ENCODE measurements around the gene IL36A.

IL36A gene

DNA sequence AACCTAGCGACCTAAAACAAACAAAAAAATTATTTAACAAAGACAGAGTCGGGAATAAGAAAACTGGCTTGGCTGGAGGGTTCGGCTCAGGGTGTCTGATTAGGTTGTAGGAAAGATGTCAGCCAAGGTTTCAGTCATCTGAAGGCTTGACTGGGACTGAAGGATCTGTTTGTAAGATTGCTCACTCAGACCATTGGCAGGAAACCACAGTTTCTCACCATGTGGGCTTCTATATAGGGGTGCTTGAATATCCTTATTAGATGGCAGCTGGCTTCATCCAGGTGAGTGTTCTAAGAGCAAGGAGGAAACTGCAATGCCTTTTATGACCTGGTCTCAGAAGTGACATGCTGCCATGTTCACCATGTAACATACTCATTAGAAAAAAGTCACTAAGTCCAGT lies 48.4 kb downstream of the IL36A start:
- no peak for DNase-seq

DNA sequence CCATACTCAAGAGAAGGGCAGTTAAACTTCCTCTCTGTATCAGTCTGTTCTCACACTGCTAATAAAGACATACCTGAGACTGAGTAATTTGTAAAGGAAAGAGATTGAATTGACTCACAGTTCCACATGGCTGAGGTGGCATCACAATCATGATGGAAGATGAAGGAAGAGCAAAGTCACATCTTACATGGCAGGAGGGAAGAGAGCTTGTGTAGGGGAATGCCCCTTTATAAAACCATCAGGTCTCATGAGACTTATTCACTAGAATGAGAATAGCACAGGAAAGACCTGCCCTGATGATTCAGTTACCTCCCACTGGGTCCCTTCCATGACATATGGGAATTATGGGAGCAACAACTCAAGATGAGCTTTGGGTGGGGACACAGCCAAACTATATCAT lies 48.8 kb downstream of the IL36A start:
- DNase-seq, result no peak

DNA sequence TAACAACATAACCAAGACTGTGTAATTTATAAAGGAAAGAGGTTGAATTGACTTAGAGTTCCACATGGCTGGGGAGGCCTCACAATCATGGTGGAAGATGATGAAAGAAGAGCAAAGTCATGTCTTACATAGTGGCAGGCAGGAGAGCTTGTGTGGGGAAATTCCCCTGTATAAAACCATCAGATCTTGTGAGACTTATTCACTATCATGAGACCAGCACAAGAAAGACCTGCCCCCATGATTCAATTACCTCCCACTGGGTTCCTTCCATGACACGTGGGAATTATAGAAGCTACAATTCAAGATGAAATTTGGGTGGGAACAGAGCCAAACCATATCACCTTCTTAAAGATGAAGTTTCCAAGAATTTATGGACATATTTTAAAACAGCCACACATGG lies 51.3 kb downstream of the IL36A start:
- DNase-seq, result no peak

DNA sequence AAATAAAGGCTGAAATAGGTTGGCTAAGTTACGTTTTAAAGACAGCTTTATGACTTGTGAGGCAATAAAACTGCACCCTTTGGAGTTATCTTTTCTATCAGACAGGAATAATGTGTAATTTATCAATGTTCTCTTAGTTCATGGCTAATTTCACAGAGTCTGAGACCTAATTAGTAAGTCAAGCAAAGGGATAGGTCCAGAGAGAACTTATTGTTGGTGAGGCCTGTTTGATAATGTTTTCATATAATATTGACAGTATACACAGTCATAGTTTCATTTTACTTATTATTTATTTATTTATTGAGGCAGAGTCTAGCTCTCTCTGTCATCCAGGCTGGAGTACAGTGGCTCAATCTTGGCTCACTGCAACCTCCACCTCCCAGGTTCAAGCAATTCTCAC lies 51.9 kb downstream of the IL36A start:
- no peak for DNase-seq
